ENCODE measurements around the gene CDYL. TPM values are rescaled to one million over a fixed set of nuclear protein-coding genes. Genes with fewer than 3 reads are reported as not detected.

Gene CDYL
- total and polyA plus RNA-seq, 2 of the 4 experiments (the other 2 are of a cell fraction): 14.2 to 92.1 TPM

GRCh38 chr6:4732691-4733315, 43.4 kb upstream of the CDYL start:
- dilution Hi-C loops (cut with HindIII; ENCODE audit: low sequenced_read_pairs, unreplicated experiment): no loop called here
- peak overlapping the region; percentile 18 for H3K4me3 ChIP-seq (ENCODE audit: insufficient read depth, low read depth, low read length)
- H4K91ac ChIP-seq (ENCODE audit: insufficient read depth, low read depth, low read length): peak overlapping the region; percentile 53; the same call in 1 of the 2 replicates
- H2AK5ac ChIP-seq (ENCODE audit: low read depth, low read length): peak overlapping the region; percentile 23; the same call in 1 of the 2 replicates
- ChIA-PET CTCF (no interaction called here), POLR2A (ENCODE audit: unreplicated experiment) (interaction anchor here (1.0 kb wide), 1 partner anchor 85 kb away, joined by 4 read pairs; no protein-coding TSS in a partner anchor)
- H3K56ac ChIP-seq (ENCODE audit: extremely low read depth, insufficient read depth, low read length): peak overlapping the region; percentile 54; the same call in 1 of the 2 replicates
- peak overlapping the region; percentile 81 for H3K4ac ChIP-seq (ENCODE audit: low read depth, low read length)
- H2AFZ ChIP-seq (replicated peaks; ENCODE audit: low read length, poor library complexity): peak overlapping the region; percentile 89
- TF ChIP-seq CHD1 (IDR thresholded peaks at IDR 0.05; ENCODE audit: low read depth, low read length) (no peak), RAD21 (IDR thresholded peaks at IDR 0.05; ENCODE audit: low read length) (peak; percentile 43), FOS (IDR thresholded peaks at IDR 0.05; ENCODE audit: low read depth, low read length) (peak; percentile 80), MAZ (IDR thresholded peaks at IDR 0.05; ENCODE audit: borderline replicate concordance, low read depth, low read length) (0 out of 2 replicates have a peak, but pooled peaks have one; percentile 29), CEBPB (IDR thresholded peaks at IDR 0.05; ENCODE audit: low read depth, low read length) (no peak), BHLHE40 (IDR thresholded peaks at IDR 0.05; ENCODE audit: low read depth, low read length) (peak; percentile 92), MAFK (IDR thresholded peaks at IDR 0.05; ENCODE audit: low read depth, low read length) (peak; percentile 25; the same call in 1 of the 2 replicates), NFE2L2 (IDR thresholded peaks at IDR 0.05; ENCODE audit: low read depth, low read length) (peak; percentile 60; the same call in 1 of the 2 replicates), MXI1 (IDR thresholded peaks at IDR 0.05; ENCODE audit: borderline replicate concordance, low read depth, low read length) (peak; percentile 69; the same call in 1 of the 2 replicates), RCOR1 (IDR thresholded peaks at IDR 0.05; ENCODE audit: insufficient replicate concordance, low read length) (peak; percentile 58), SMC3 (IDR thresholded peaks at IDR 0.05; ENCODE audit: low read depth, low read length) (peak; percentile 18; the same call in 1 of the 2 replicates)
- TF ChIP-seq, protein P1, sequence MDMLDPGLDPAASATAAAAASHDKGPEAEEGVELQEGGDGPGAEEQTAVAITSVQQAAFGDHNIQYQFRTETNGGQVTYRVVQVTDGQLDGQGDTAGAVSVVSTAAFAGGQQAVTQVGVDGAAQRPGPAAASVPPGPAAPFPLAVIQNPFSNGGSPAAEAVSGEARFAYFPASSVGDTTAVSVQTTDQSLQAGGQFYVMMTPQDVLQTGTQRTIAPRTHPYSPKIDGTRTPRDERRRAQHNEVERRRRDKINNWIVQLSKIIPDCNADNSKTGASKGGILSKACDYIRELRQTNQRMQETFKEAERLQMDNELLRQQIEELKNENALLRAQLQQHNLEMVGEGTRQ (IDR thresholded peaks at IDR 0.05; ENCODE audit: low read depth, low read length): no peak
- intact Hi-C loops (cut with micrococcal nuclease): loop anchor here (5.0 kb wide), 1 partner anchor 44 kb away; the partner anchor contains the start of gene CDYL
- no peaks in the 10 kb centered on the region for H3K36me3 ChIP-seq (ENCODE audit: control insufficient read depth, insufficient read depth, low read length)
- peak overlapping the region; percentile 48 for H2AK9ac ChIP-seq (replicated peaks; ENCODE audit: low read depth, low read length, poor library complexity)
- peaks cover 2% of the 10 kb centered on the region; the same call in 1 of the 2 replicates for H3K9me1 ChIP-seq (ENCODE audit: insufficient read depth, low read length)
- peak overlapping the region; percentile 45; the same call in 1 of the 2 replicates for H3K23ac ChIP-seq (ENCODE audit: low read depth, low read length)
- peak overlapping the region; percentile 71 for H2BK5ac ChIP-seq (ENCODE audit: low read depth, low read length, poor library complexity, severe bottlenecking)
- H3K14ac ChIP-seq (replicated peaks; ENCODE audit: low read depth, low read length): no peak overlapping the region; the same call in 1 of the 2 replicates
- ATAC-seq (ENCODE audit: low read depth) (peak; percentile 96), DNase-seq (peak; percentile 95)
- H4K8ac ChIP-seq (ENCODE audit: low read depth in 2 of 2, low read length in 2 of 2): peak overlapping the region in 1 of 2 experiments; percentile 68; a peak in 1 of 4 replicates
- peak overlapping the region; percentile 37; the same call in 1 of the 3 replicates for H2BK15ac ChIP-seq (ENCODE audit: low read depth, low read length)
- H3K79me1 ChIP-seq (ENCODE audit: low read depth in 1 of 2, low read length in 2 of 2): no peaks in the 10 kb centered on the region
- 13% methylated on average over 5 of the region's 10 CpGs; no CpG with 5 or more reads in 1 of the 2 experiments for WGBS, 2 experiments (ENCODE audit: extremely low coverage in 2 of 2, insufficient read length in 1 of 2)
- H3K9ac ChIP-seq (ENCODE audit: low read depth, low read length): peak overlapping the region; percentile 49; the same call in 1 of the 2 replicates
- H2BK120ac ChIP-seq (ENCODE audit: low read depth, low read length): peak overlapping the region; percentile 36
- H3K4me1 ChIP-seq (ENCODE audit: control insufficient read depth, insufficient read depth, low read length): peaks cover 7% of the 10 kb centered on the region; the same call in 1 of the 2 replicates
- peak overlapping the region; percentile 62; the same call in 1 of the 2 replicates for H2BK20ac ChIP-seq (ENCODE audit: low read depth, low read length)
- H3K27me3 ChIP-seq (ENCODE audit: control insufficient read depth, insufficient read depth, low read length): no peaks in the 10 kb centered on the region; the same call in 1 of the 2 replicates
- in situ Hi-C loops (cut with MboI; ENCODE audit: low sequenced_read_pairs): no loop called here
- H3K4me2 ChIP-seq (ENCODE audit: low read depth, low read length): peak overlapping the region; percentile 60
- peak overlapping the region; percentile 63; the same call in 1 of the 2 replicates for H3K27ac ChIP-seq (ENCODE audit: insufficient read depth, low read length)
- H3K18ac ChIP-seq (ENCODE audit: low read depth, low read length): peak overlapping the region; percentile 6; the same call in 1 of the 2 replicates
- H3K9me3 ChIP-seq (ENCODE audit: control insufficient read depth, insufficient read depth, low read length): no peaks in the 10 kb centered on the region
- H4K20me1 ChIP-seq (ENCODE audit: insufficient read depth, low read length): no peaks in the 10 kb centered on the region; the same call in 1 of the 2 replicates
- BruUV-seq (replicated peaks): no TSS peak
- no peak overlapping the region for H4K5ac ChIP-seq (ENCODE audit: low read depth, low read length)

Measured in IMR-90 (cell line).